Measurements from ENCODE around the gene SERINC4.

Gene SERINC4

GRCh38 chr15:43748376-43748775, 51.6 kb downstream of the SERINC4 start:
- no peak for DNase-seq

- DNase-seq, result peak in 1 of 2 experiments; percentile 0
These were observed 53.1 kb downstream of the SERINC4 start for GRCh38 chr15:43746903-43747309.

- peak; percentile 10 to 52 for DNase-seq
These were observed 53.6 kb downstream of the SERINC4 start, which contains the start of gene PDIA3 for GRCh38 chr15:43746245-43746902. Gene PDIA3, plus strand, starts transcription at chr15:43746438. Its CDS starts 102 bp downstream, at chr15:43746540.

Measured in Kasumi-1 (cell line).